ENCODE results near the gene FBXL15. TPM values are rescaled to one million over a fixed set of nuclear protein-coding genes. Genes with fewer than 3 reads are reported as not detected.

The FBXL15 gene
- total RNA-seq, 1 experiment from 2014 or later: 17.6 TPM

- DNase-seq (ENCODE audit: low read depth): no peak
Observed at GRCh38 chr10:102409604-102410428, 10.8 kb upstream of the FBXL15 start.

- DNase-seq (ENCODE audit: low read depth): no peak
Observed at GRCh38 chr10:102410429-102411073, 10.1 kb upstream of the FBXL15 start.

- DNase-seq (ENCODE audit: low read depth): no peak
Observed at GRCh38 chr10:102411341-102412255, 9.0 kb upstream of the FBXL15 start.

GRCh38 chr10:102412293-102412692 lies 8.3 kb upstream of the FBXL15 start:
- no peak for DNase-seq (ENCODE audit: low read depth)

GRCh38 chr10:102413053-102413705 lies 7.5 kb upstream of the FBXL15 start:
- DNase-seq (ENCODE audit: low read depth): peak; percentile 51

- DNase-seq (ENCODE audit: low read depth): no peak
Observed at GRCh38 chr10:102413806-102414561, 6.7 kb upstream of the FBXL15 start.

GRCh38 chr10:102414749-102415148 lies 5.9 kb upstream of the FBXL15 start:
- no peak for DNase-seq (ENCODE audit: low read depth)

- DNase-seq (ENCODE audit: low read depth): no peak
Observed at GRCh38 chr10:102416283-102416682, 4.4 kb upstream of the FBXL15 start.

- no peak for DNase-seq (ENCODE audit: low read depth)
Observed at GRCh38 chr10:102416695-102417094, 3.9 kb upstream of the FBXL15 start.

- no peak for DNase-seq (ENCODE audit: low read depth)
Observed at GRCh38 chr10:102418622-102419268, 1.9 kb upstream of the FBXL15 start, which contains the start of gene PSD. PSD (minus strand) TSS chr10:102418785; CDS start chr10:102417038, 1,747 bp downstream.

- DNase-seq (ENCODE audit: low read depth): no peak
Observed at GRCh38 chr10:102419269-102420180, 1.1 kb upstream of the FBXL15 start.

- no peak for DNase-seq (ENCODE audit: low read depth)
Observed at GRCh38 chr10:102420181-102420713, 389 bp upstream of the FBXL15 start.

GRCh38 chr10:102421507-102421756 lies 796 bp downstream of the FBXL15 start:
- no peak for DNase-seq (ENCODE audit: low read depth)

- no peak for DNase-seq (ENCODE audit: low read depth)
Observed at GRCh38 chr10:102421757-102422512, 1.3 kb downstream of the FBXL15 start.

- DNase-seq (ENCODE audit: low read depth): peak; percentile 53
Observed at GRCh38 chr10:102422545-102423129, 2.0 kb downstream of the FBXL15 start.

- no peak for DNase-seq (ENCODE audit: low read depth)
Observed at GRCh38 chr10:102423372-102423968, 2.8 kb downstream of the FBXL15 start.

GRCh38 chr10:102424145-102424544 lies 3.5 kb downstream of the FBXL15 start:
- DNase-seq (ENCODE audit: low read depth): no peak

Measured in HT1080 (cell line).